Loucy (cell line): Measurements from ENCODE around the gene PPP1R16B.

Experiments
- CTCF ChIP-seq: fragments of 200-600 bp; sonication (generic); conservative IDR thresholded peaks from 2 replicates; pipeline ENCODE4 v1.5.1; 2014; ENCODE audit warnings: mild to moderate bottlenecking, antibody characterized with exemption, low read length
- EZH2phosphoT487 ChIP-seq: fragments of 200-600 bp; IDR thresholded peaks from 2 replicates; pipeline ENCODE4 v1.6.1; 2018; ENCODE audit warnings: antibody characterized with exemption, mild to moderate bottlenecking, moderate library complexity, borderline replicate concordance

DNA sequence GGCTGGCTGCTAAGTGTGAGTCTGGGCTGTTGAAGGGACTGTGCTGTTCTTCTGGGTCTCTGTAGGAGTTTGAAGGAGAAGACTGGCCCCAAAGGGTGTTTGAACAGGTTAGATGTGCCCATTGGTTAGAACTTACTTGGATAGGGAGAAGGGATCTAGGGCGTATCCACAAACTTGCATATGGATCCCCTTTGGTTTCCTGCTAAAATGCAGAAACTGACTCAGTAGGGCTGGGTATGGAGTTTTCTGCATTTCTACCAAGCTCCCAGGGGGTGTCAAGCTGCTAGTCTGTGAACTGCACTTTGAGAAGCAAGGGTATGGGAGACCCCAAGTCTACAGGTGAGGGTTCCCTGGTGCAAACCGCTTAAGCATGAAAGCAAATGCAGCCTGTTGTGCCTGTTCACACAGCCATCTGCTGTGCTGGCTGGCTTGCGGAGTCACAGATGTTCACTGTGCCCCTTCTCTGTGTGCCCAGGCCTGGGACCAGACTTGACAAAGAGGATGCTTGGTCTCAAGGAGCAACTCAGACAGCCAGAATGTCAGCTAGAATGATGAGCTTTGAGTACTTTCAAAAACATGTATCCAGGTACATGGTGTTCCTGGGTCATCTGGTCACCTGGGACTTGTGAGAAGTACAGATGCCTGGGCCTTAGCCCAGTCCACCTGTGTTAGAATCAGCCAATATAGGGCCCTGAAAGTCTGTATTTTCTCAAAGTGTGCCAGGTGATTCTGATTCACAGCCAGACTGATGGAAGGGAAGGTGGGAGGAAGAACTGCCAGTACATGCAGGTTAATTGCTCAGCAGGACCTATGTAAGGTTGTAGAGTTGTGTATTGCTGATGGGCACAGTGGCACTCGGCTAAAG lies 7.4 kb downstream of the PPP1R16B start:
- TF ChIP-seq CTCF (no peak), EZH2phosphoT487 (no peak)
